Nephron progenitor cell (in vitro differentiated cells): ENCODE measurements around the gene CENPN.
A peak's percentile ranks its signal among the peaks of the same experiment; 100 is the strongest.

ENCODE experiments used
- DNase-seq: peaks from one replicate; pipeline ENCODE4 v3.0.0; 2021
- H3K27ac Mint-ChIP-seq: 2 replicates; pipeline ENCODE4 v1.8.0; 2021; ENCODE audit warnings: mild to moderate bottlenecking, moderate library complexity, mixed read lengths
- H3K27me3 Mint-ChIP-seq: 2 replicates; pipeline ENCODE4 v1.8.0; 2021; ENCODE audit warnings: mild to moderate bottlenecking, low read depth, mixed read lengths; ENCODE audit not compliant: poor library complexity
- H3K36me3 Mint-ChIP-seq: 2 replicates; pipeline ENCODE4 v1.8.0; 2021; ENCODE audit warnings: low read depth, mixed read lengths
- H3K4me1 Mint-ChIP-seq: 2 replicates; pipeline ENCODE4 v1.8.0; 2021; ENCODE audit warnings: mixed read lengths
- H3K4me3 Mint-ChIP-seq: 2 replicates; pipeline ENCODE4 v1.8.0; 2021; ENCODE audit warnings: mild to moderate bottlenecking, moderate library complexity, mixed read lengths
- H3K9me3 Mint-ChIP-seq: 2 replicates; pipeline ENCODE4 v1.8.0; 2021; ENCODE audit warnings: mild to moderate bottlenecking, moderate library complexity, mixed read lengths
- TF ChIP-seq, protein P1 (sequence below): fragments of 200-600 bp; sonication (generic); IDR thresholded peaks from 2 replicates; pipeline ENCODE4 v1.5.0; 2021; ENCODE audit warnings: antibody characterized with exemption

CENPN gene

DNA sequence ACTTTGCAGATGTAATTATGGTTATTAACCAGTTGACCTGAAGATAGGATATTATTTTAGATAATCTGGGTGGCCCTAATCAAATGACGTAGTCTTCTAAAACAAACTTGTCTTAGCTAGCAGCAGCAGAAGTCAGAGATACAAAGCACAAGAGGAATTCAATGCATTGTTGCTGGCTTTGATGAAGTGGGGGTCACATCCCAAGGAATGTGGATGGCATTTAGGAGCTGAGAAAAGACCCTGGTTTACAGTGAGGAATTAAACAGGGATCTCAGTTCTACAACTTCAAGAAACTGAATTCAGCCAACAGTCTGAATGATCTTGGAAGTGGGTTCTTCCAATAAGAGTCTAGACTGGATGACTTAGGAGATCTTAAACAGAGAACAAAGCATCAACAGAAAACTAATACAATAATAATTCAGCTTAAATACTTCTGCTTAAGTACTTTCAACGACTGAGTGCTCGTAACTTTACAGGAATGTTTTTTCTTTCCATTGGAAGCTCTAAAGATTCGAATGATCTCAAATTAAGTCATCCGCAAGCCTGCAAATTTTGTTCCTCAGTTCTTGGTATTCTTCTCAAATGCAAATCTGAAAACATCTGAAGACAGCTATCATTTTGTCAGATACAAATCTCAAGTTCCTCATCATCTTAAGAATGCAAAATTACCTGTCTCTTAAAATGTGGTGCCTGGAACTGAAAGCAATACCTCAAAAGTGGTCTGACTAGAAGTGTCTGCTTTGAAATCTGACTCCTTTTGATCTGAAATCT, 66.7 kb downstream of the CENPN start:
- no peak overlapping the region for H3K27ac Mint-ChIP-seq
- peaks cover 27% of the 10 kb centered on the region for H3K36me3 Mint-ChIP-seq
- TF ChIP-seq, protein P1, sequence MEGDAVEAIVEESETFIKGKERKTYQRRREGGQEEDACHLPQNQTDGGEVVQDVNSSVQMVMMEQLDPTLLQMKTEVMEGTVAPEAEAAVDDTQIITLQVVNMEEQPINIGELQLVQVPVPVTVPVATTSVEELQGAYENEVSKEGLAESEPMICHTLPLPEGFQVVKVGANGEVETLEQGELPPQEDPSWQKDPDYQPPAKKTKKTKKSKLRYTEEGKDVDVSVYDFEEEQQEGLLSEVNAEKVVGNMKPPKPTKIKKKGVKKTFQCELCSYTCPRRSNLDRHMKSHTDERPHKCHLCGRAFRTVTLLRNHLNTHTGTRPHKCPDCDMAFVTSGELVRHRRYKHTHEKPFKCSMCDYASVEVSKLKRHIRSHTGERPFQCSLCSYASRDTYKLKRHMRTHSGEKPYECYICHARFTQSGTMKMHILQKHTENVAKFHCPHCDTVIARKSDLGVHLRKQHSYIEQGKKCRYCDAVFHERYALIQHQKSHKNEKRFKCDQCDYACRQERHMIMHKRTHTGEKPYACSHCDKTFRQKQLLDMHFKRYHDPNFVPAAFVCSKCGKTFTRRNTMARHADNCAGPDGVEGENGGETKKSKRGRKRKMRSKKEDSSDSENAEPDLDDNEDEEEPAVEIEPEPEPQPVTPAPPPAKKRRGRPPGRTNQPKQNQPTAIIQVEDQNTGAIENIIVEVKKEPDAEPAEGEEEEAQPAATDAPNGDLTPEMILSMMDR, result no peak
- no peak for DNase-seq
- no peak overlapping the region for H3K4me3 Mint-ChIP-seq
- peaks cover 15% of the 10 kb centered on the region for H3K4me1 Mint-ChIP-seq
- H3K9me3 Mint-ChIP-seq, result no peaks in the 10 kb centered on the region
- H3K27me3 Mint-ChIP-seq, result peaks cover 3% of the 10 kb centered on the region

- Mint-ChIP-seq H3K27ac (no peak overlapping the region), H3K9me3 (no peaks in the 10 kb centered on the region), H3K27me3 (peaks cover 3% of the 10 kb centered on the region), H3K36me3 (peaks cover 31% of the 10 kb centered on the region), H3K4me1 (peaks cover 15% of the 10 kb centered on the region), H3K4me3 (no peak overlapping the region)
- peak; percentile 90 for DNase-seq
- TF ChIP-seq, protein P1, result no peak
Measured at GRCh38 chr16:81076566-81077075, 69.6 kb downstream of the CENPN start.

DNA sequence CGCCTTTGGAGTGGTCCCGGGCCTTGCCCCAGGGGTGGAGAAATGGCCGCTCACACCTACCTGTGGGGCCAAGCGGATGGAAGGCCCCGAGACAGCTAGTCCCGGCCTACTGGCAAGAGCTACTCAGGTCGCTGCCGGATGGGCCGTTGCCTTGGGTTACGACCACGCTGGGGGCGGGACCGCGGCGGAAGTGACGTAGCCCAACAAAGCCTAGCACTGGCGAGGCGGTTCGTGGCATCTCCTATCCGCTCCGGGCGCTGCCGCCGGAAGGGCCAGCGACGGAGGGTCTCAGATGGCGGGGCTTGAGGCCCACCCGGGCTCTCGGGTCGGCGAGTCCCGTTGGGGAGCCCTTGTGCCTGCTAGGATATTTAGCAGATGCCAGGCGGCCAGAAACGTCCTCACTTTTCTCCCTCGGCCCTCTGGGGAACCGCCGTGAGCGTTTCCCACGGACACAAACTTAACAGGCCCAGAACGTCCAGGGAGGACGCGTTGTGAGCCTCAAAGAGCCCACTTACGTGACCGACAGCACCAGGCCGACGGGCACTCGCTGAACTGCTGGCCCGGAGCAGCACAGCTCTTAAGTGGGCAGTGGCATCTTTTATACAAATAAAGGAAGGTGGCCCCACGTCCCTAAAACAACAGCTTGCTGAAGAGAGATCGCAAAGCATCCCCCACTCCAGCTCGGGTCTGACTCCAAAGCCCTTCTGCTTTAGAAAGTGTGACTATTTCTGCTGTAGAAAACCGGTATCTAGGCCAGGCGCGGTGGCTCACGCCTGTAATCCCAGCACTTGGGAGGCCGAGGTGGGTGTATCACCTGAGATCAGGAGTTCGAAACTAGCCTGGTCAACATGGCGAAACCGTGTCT, 70.3 kb downstream of the CENPN start, which contains the start of gene C16orf46:
Gene C16orf46 (minus strand): TSS at position 163 of the 865 bp plus-strand sequence. CDS start 13,283 bp downstream, outside the sequence.
- H3K27me3 Mint-ChIP-seq, result no peaks in the 10 kb centered on the region
- peak; percentile 99 for DNase-seq
- H3K4me1 Mint-ChIP-seq, result peaks cover 10% of the 10 kb centered on the region
- H3K27ac Mint-ChIP-seq, result peak within 1 kb of the TSS; percentile 99
- H3K4me3 Mint-ChIP-seq, result no peak within 1 kb of the TSS
- H3K36me3 Mint-ChIP-seq, result peaks cover 33% of the 10 kb centered on the region
- TF ChIP-seq, protein P1, result no peak
- no peaks in the 10 kb centered on the region for H3K9me3 Mint-ChIP-seq

DNA sequence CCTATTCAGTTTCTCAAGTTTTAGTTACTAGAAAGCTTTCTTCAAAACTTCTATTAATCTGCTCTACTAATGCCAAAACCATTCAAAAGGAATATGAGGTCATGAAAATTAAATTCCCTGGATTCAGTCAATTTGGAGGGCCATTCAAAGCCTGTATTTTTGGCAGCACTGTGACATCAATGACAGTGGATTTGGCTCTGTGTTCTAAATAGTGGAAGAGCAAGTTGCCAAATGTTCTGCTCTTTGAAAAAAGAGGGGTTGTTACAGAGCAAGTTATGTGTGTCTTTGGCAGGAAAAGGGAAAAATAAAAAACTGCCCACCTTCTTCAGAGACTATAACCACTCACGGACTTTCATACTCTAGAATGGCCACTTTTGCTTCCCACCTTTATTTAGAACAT, 73.2 kb downstream of the CENPN start:
- Mint-ChIP-seq H3K4me3 (no peak overlapping the region), H3K4me1 (peaks cover 10% of the 10 kb centered on the region), H3K36me3 (peaks cover 26% of the 10 kb centered on the region), H3K9me3 (no peaks in the 10 kb centered on the region), H3K27ac (no peak overlapping the region), H3K27me3 (no peaks in the 10 kb centered on the region)
- no peak for DNase-seq
- TF ChIP-seq, protein P1, result no peak

DNA sequence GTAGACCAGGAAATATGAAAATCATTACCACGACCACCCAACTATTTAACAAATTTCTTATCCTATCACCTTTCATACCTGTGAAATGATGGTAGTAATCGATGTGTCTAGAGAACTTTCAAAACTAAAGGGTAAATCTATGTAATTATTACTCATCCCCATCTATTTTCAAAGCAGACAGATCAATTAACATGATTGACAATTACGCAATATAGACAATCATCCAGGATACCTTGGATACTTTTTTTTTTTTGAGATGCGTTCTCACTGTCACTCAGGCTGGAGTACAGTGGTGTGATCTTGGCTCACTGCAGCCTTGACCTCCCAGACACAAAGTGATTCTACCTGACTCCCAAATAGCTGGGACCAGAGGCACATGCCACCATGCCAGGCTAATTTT, 74.0 kb downstream of the CENPN start:
- Mint-ChIP-seq H3K9me3 (no peaks in the 10 kb centered on the region), H3K27ac (no peak overlapping the region), H3K36me3 (peaks cover 26% of the 10 kb centered on the region), H3K27me3 (no peaks in the 10 kb centered on the region), H3K4me3 (no peak overlapping the region), H3K4me1 (peaks cover 10% of the 10 kb centered on the region)
- TF ChIP-seq, protein P1, result no peak
- no peak for DNase-seq
